Small intestine (tissue), 7 donors: ENCODE measurements around the gene KCTD2. TPM values are rescaled to one million over a fixed set of nuclear protein-coding genes. Genes with fewer than 3 reads are reported as not detected.
"Not testable (repeated sequence)": the region's sequence is repeated elsewhere in the genome, so short reads cannot be mapped to it uniquely, and the experiment has no call there.

Experiments used
- DNase-seq, 2 donors: peaks; one replicate each; pipeline versions ENCODE4 v3.0.0 to v3.0.0-alpha.2; 2013
- FAIRE-seq: peaks from 2 replicates; lab custom pipeline; 2012; peaks lifted over from hg19 to GRCh38; lab: Jason Lieb, UNC
- H3K27ac ChIP-seq, 3 donors: one replicate each; pipeline ENCODE4 v1.5.1; 2013; ENCODE audit warnings: low read length in 2 of 3, mild to moderate bottlenecking in 2 of 3, control low read depth in 1 of 3, inconsistent platforms in 1 of 3, low read depth in 1 of 3, moderate library complexity in 1 of 3
- H3K27me3 ChIP-seq, 3 donors: one replicate each; pipeline ENCODE4 v1.6.1; 2013; ENCODE audit warnings: low read length in 3 of 3, inconsistent platforms in 1 of 3; ENCODE audit not compliant: control insufficient read depth in 3 of 3, insufficient read depth in 3 of 3
- H3K36me3 ChIP-seq, 3 donors: one replicate each; pipeline ENCODE4 v1.6.1; 2013; ENCODE audit warnings: low read length in 3 of 3, inconsistent platforms in 1 of 3, low read depth in 1 of 3, mild to moderate bottlenecking in 1 of 3, moderate library complexity in 1 of 3; ENCODE audit not compliant: control insufficient read depth in 3 of 3, insufficient read depth in 2 of 3
- H3K4me1 ChIP-seq, 3 donors: one replicate each; pipeline ENCODE4 v1.6.1; 2013; ENCODE audit warnings: low read length in 2 of 3, inconsistent platforms in 1 of 3, low read depth in 1 of 3, mild to moderate bottlenecking in 1 of 3, moderate library complexity in 1 of 3; ENCODE audit not compliant: control insufficient read depth in 3 of 3, insufficient read depth in 2 of 3
- H3K4me3 ChIP-seq, 3 donors: one replicate each; pipeline ENCODE4 v1.5.1; 2013; ENCODE audit warnings: low read length in 3 of 3, control low read depth in 1 of 3, inconsistent platforms in 1 of 3, low read depth in 1 of 3, mild to moderate bottlenecking in 1 of 3, moderate library complexity in 1 of 3
- H3K9me3 ChIP-seq, 2 donors: one replicate each; pipeline ENCODE4 v1.6.1; 2013; ENCODE audit warnings: low read depth in 1 of 2, low read length in 1 of 2; ENCODE audit not compliant: control insufficient read depth in 2 of 2, insufficient read depth in 1 of 2
- WGBS, 3 donors: extraction: QIAGEN DNeasy Blood & Tissue Kit; methylation state at CpG; one replicate each; pipeline ENCODE4 v1.1.7; 2013; 5-methylcytosine and 5-hydroxymethylcytosine counted together
- polyA plus RNA-seq, 4 donors: library from polyadenylated mRNA; stranded (reverse) in 3 of 4; unstranded in 1 of 4; fragments of 200-250 nt in 3 of 4; fragments of 120-200 nt in 1 of 4; gene quantifications; one replicate each; pipeline versions ENCODE4 v1.2.1 to v1.2.3, GENCODE V29; 2013
- donor health status: healthy with polysubstance abuse.
- donor health status: control.
- donor health status: control.
- donor health status: Bipolar disorder and iron deficiency.
- donor health status: healthy.

The KCTD2 gene
- polyA plus RNA-seq, 4 donors: 12.3 to 18.0 (median 13.7) TPM

DNA sequence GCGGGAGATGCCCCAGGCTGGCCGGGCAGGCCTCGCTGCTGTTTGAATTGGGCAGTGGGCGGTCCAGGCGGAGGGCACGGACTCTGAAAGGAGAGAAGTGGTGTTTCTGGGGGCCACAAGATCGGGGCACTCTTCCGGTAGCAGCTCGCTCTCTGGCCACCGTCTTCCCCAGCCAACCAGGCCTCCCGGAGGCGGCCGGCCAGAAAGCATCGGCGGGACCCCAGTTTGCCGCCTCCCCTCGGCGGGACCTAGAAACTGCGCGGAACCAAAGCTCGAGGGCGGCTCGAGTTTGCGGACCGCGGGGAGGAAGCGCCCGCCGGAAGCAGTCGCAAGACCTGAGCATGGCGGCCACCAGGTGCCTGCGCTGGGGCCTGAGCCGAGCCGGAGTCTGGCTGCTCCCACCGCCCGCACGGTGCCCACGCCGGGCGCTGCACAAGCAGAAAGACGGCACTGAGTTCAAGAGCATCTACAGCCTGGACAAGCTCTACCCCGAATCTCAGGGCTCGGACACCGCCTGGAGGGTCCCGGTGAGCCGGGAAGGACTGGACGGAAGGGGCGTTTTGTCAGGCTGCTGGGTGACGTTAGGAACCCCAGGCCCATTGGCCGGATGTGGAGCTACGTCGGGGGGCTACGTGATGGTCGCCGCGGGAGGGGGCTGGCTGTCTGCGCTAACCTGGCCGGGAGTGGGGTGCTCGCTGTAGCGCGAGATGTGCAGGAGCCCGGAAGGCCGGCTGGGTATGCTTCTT, 34.5 kb upstream of the KCTD2 start, which contains the start of gene MRPL58:
Gene MRPL58 (plus strand): TSS at position 325 of the 746 bp plus-strand sequence. CDS start 17 bp downstream, at position 342.
- H3K36me3 ChIP-seq: peaks cover 0 to 17% (median 0%) of the 10 kb centered on the region in 3 donors
- peaks cover 3 to 15% (median 5%) of the 10 kb centered on the region in 3 donors for H3K4me1 ChIP-seq
- H3K27me3 ChIP-seq: no peaks in the 10 kb centered on the region
- DNase-seq (peak; percentile 76 to 93), FAIRE-seq (no peak)
- no peaks in the 10 kb centered on the region for H3K9me3 ChIP-seq
- WGBS, 3 donors: 0 to 2% (median 1%) methylated on average over 57 to 63 of the region's 63 CpGs
- H3K4me3 ChIP-seq: peak within 1 kb of the TSS; percentile 44 to 93 (median 85)
- H3K27ac ChIP-seq: peak within 1 kb of the TSS; percentile 27 to 93 (median 87)

DNA sequence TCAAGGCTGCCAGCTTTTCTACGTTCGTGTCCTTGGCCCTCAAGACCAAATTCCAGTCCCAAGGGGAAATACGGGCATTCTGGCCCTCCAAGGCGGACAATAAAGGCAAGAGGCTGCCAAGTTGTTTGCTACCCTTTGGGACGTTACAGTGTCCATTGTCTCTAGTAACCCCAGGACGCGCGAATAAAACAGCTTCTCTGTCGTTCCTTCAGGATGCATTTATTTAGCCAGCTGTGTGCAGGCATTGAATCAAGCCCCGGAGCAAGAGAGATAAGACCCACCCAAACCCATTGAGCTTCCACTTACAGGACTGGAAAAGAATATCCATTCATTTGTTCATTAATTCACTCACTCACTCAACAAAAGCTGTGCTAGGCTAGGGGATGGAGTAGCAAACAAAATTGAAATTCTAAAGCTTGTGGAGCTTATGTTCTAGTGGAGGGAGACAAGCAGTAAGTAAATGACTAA, 33.9 kb upstream of the KCTD2 start:
- FAIRE-seq: no peak
- 0 to 1% (median 1%) methylated on average over 10 of the region's 10 CpGs for WGBS, 3 donors
- Histone ChIP-seq H3K27ac (peak overlapping the region; percentile 27 to 93 (median 87)), H3K27me3 (no peaks in the 10 kb centered on the region), H3K4me1 (peaks cover 3 to 15% (median 5%) of the 10 kb centered on the region in 3 donors), H3K9me3 (no peaks in the 10 kb centered on the region), H3K36me3 (peaks cover 0 to 20% (median 0%) of the 10 kb centered on the region in 3 donors), H3K4me3 (peak overlapping the region; percentile 44 to 93 (median 85))
- DNase-seq: no peak

DNA sequence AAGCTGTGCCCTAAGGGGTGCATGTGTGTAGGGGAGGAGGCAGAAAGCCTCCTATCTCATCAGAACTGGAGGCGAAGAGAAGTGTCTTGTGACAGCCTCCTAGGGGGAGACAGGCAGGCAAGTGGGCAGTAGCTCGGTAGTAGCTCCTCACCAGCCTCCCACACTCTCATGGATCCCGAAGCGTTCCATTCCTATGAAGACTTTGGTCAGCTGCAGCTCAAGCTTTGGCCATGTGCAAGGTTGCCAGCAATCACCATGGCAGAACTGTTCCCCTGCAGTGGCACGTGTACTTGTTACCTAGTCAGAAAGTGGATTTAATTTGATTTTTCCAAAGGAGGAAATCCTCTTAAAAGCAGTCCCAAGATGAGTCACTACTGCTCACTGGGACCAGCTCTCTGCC, 27.9 kb upstream of the KCTD2 start:
- FAIRE-seq (no peak), DNase-seq (no peak)
- WGBS, 3 donors: 91 to 96% (median 94%) methylated on average over 5 of the region's 5 CpGs
- no peak overlapping the region for H3K27ac ChIP-seq
- H3K36me3 ChIP-seq: peaks cover 10 to 59% (median 11%) of the 10 kb centered on the region in 3 donors
- H3K4me3 ChIP-seq: no peak overlapping the region
- H3K4me1 ChIP-seq: no peaks in the 10 kb centered on the region
- H3K9me3 ChIP-seq: no peaks in the 10 kb centered on the region
- no peaks in the 10 kb centered on the region for H3K27me3 ChIP-seq

DNA sequence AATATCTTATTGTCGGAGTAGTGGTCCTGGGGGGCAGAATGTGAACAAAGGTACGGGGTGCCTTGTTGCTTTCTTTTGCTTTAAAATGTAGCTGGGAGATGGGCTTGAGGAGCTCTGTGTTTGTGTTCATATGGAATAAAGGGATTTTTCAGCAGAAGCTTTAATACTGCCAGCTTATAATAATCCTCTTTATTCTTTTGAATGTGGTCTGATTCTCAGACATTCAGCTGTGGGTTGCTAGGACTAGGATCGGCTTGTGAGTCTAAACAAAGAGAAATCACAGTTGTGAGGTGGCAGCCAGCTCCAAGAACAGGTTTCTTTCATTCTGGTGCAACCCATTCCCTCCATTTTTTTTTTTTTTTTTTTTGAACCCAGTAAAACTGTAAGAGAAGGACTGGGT, 27.3 kb upstream of the KCTD2 start:
- no peak for DNase-seq
- Histone ChIP-seq H3K9me3 (peaks cover 0 to under 1% of the 10 kb centered on the region in 2 donors), H3K27ac (no peak overlapping the region), H3K36me3 (peaks cover 10 to 57% (median 11%) of the 10 kb centered on the region in 3 donors), H3K27me3 (no peaks in the 10 kb centered on the region), H3K4me3 (no peak overlapping the region), H3K4me1 (no peaks in the 10 kb centered on the region)
- no peak for FAIRE-seq
- WGBS, 3 donors: 96 to 98% (median 96%) methylated on average over 3 of the region's 3 CpGs

DNA sequence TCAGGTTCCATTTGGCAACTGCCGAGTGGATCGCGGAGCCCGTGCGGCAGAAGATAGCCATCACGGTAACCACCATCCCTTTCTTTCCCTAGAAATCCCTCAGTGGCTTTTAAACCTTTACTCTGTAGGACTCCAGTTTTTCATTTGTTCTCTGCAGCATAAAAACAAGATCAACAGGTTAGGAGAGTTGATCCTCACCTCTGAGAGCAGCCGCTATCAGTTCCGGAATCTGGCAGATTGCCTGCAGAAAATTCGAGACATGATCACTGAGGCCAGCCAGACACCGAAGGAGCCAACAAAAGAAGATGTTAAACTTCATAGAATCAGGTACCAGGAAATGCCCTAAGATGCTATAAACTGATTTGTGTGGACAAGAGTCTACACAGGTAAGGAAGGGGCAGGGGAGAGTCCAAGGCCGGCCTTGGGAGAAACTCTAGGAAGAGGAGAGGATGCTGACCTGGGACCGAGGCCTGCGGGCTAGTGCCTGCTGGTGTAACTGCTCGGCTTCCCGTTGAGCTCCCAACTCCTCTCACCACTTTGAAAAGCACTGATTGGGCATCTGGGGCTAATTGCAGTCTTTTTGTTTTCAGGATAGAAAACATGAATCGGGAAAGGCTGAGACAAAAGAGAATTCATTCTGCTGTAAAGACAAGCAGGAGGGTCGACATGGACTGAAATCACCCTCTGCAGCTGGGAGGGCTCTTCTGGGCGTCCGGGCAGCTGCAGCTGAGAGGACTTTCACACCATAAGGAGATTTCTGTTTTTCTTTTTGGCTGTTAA, 26.5 kb upstream of the KCTD2 start:
- DNase-seq (no peak), FAIRE-seq (no peak)
- Histone ChIP-seq H3K27ac (no peak overlapping the region), H3K9me3 (peaks cover 0 to 3% of the 10 kb centered on the region in 2 donors), H3K4me3 (no peak overlapping the region), H3K27me3 (no peaks in the 10 kb centered on the region), H3K36me3 (peaks cover 10 to 60% (median 11%) of the 10 kb centered on the region in 3 donors), H3K4me1 (no peaks in the 10 kb centered on the region)
- WGBS, 3 donors: 54 to 88% (median 81%) methylated on average over 19 of the region's 19 CpGs

GRCh38 chr17:75024686-75025397, 22.2 kb upstream of the KCTD2 start:
- DNase-seq: no peak
- 89 to 91% (median 91%) methylated on average over 10 of the region's 10 CpGs for WGBS, 3 donors
- no peak for FAIRE-seq

DNA sequence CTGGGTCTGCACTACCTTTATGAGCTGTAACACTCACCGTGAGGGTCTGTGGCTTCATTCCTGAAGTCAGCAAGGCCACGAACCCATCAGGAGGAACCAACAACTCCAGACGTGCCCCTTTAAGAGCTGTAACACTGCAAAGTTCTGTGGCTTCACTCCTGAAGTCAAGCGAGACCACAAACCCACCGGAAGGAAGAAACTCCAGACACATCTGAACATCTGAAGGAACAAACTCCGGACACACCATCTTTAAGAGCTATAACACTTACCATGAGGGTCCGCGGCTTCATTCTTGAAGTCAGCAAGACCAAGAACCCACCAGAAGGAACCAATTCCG, 21.7 kb upstream of the KCTD2 start:
- DNase-seq, H3K4me3 ChIP-seq, H3K27ac ChIP-seq, FAIRE-seq, H3K27me3 ChIP-seq, H3K4me1 ChIP-seq: not testable (repeated sequence)
- peaks cover 0 to 15% of the 10 kb centered on the region in 2 donors for H3K9me3 ChIP-seq
- H3K36me3 ChIP-seq: peaks cover 7 to 28% (median 11%) of the 10 kb centered on the region in 3 donors
- WGBS, 3 donors: 66 to 93% (median 88%) methylated on average over 9 of the region's 9 CpGs

More at GRCh38 chr17:75024686-75025397, 22.2 kb upstream of the KCTD2 start:
- Histone ChIP-seq H3K4me1 (no peaks in the 10 kb centered on the region), H3K4me3 (no peak overlapping the region), H3K9me3 (peaks cover 0 to 10% of the 10 kb centered on the region in 2 donors), H3K27ac (no peak overlapping the region), H3K36me3 (peaks cover 10 to 32% (median 11%) of the 10 kb centered on the region in 3 donors), H3K27me3 (peaks cover 0 to 2% (median 0%) of the 10 kb centered on the region in 3 donors)

- not testable (repeated sequence) for FAIRE-seq, H3K4me1 ChIP-seq, H3K27me3 ChIP-seq, DNase-seq, H3K27ac ChIP-seq, H3K4me3 ChIP-seq
- 76 to 85% (median 81%) methylated on average over 2 of the region's 2 CpGs for WGBS, 3 donors
- Histone ChIP-seq H3K36me3 (peaks cover 0 to 15% (median 3%) of the 10 kb centered on the region in 3 donors), H3K9me3 (peaks cover 0 to 19% of the 10 kb centered on the region in 2 donors)
These were observed 20.4 kb upstream of the KCTD2 start for GRCh38 chr17:75026650-75027049.
